K562 (cell line): ENCODE data around the gene PPIF. TPM values are rescaled to one million over a fixed set of nuclear protein-coding genes. Genes with fewer than 3 reads are reported as not detected.
A peak's percentile ranks its signal among the peaks of the same experiment; 100 is the strongest.

Experiments
- ATF1 ChIP-seq, 2 experiments: fragments of 450-650 bp in 1 of 2; IDR thresholded peaks; 2 replicates each; pipeline ENCODE4 v1.6.1; 2016; ENCODE audit warnings: missing compliant biosample characterization in 1 of 2, missing genetic modification characterization in 1 of 2
- GTF2F1 ChIP-seq: IDR thresholded peaks from 2 replicates; pipeline ENCODE4 v1.6.1; 2011; ENCODE audit warnings: low read depth, low read length, improper control_type of control experiment
- LCOR ChIP-seq: sonication (generic); formaldehyde crosslinking; IDR thresholded peaks from 2 replicates; pipeline ENCODE4 v1.8.0; 2022; ENCODE audit warnings: mild to moderate bottlenecking, missing genetic modification reagents
- MCM2 ChIP-seq: fragments of 450-650 bp; IDR thresholded peaks from 2 replicates; pipeline ENCODE4 v1.6.1; 2017; ENCODE audit warnings: low read depth, mild to moderate bottlenecking
- POLR2B ChIP-seq: fragments of 450-650 bp; IDR thresholded peaks from 2 replicates; pipeline ENCODE4 v1.6.1; 2018; ENCODE audit warnings: low read depth; ENCODE audit not compliant: partially characterized antibody
- RFX7 ChIP-seq: fragments of 250-450 bp; sonication (Bioruptor Pico); IDR thresholded peaks from 2 replicates; pipeline ENCODE4 v1.5.1; 2021; ENCODE audit warnings: mild to moderate bottlenecking
- RNF2 ChIP-seq: sonication (generic); IDR thresholded peaks from 2 replicates; pipeline ENCODE4 v1.6.1; 2016
- ZNF707 ChIP-seq: fragments of 250-450 bp; sonication (Bioruptor Pico); conservative IDR thresholded peaks from 2 replicates; pipeline ENCODE4 v1.8.0; 2022; ENCODE audit warnings: inconsistent platforms, mild to moderate bottlenecking, moderate library complexity
- ZNF785 ChIP-seq: fragments of 250-450 bp; sonication (Bioruptor Pico); IDR thresholded peaks from 2 replicates; pipeline ENCODE4 v1.4.0; 2020; ENCODE audit warnings: mild to moderate bottlenecking
- polyA plus RNA-seq, 8 experiments: library from polyadenylated mRNA; depleted of rRNA in 4 of 8; stranded (reverse) in 5 of 8; unstranded in 3 of 8; fragments of >200 nt; fragmentation: Nextera tagmentation in 2 of 8; fragmentation: Illumina TruSeq in 1 of 8; extraction: Ambion mirVana in 2 of 8; extraction: Trizol in 1 of 8; gene quantifications; 2 replicates each; pipeline versions ENCODE4 v1.2.1 to v1.2.3, GENCODE V29; 2011 to 2014; ENCODE audit warnings: inconsistent platforms in 1 of 8, missing spikeins in 1 of 8
- total RNA-seq, 7 experiments: library from RNA; depleted of rRNA in 6 of 7; stranded (reverse); fragments of >200 nt in 6 of 7; fragmentation: Illumina TruSeq in 2 of 7; extraction: Trizol in 2 of 7; gene quantifications; 2 replicates each; pipeline versions ENCODE4 v1.2.1 to v1.2.3, GENCODE V29; 2011 to 2021; ENCODE audit warnings: low replicate concordance in 1 of 7
- TF ChIP-seq, protein P1 (sequence below): fragments of 450-650 bp; IDR thresholded peaks from 2 replicates; pipeline ENCODE4 v1.6.1; 2016; ENCODE audit warnings: low read depth
- TF ChIP-seq, protein P2 (sequence below): sonication (generic); IDR thresholded peaks from 2 replicates; pipeline ENCODE4 v1.6.1; 2016
- TF ChIP-seq, protein P3 (sequence below): fragments of 250-450 bp; sonication (Bioruptor Pico); IDR thresholded peaks from 2 replicates; pipeline ENCODE4 v1.9.0; 2021; ENCODE audit warnings: mild to moderate bottlenecking

PPIF gene
- total and polyA plus RNA-seq, 9 of the 15 experiments (the other 6 are each of a cell fraction or from before 2014, with no cell fraction given) = 40.9 to 287 (median 117) TPM

DNA sequence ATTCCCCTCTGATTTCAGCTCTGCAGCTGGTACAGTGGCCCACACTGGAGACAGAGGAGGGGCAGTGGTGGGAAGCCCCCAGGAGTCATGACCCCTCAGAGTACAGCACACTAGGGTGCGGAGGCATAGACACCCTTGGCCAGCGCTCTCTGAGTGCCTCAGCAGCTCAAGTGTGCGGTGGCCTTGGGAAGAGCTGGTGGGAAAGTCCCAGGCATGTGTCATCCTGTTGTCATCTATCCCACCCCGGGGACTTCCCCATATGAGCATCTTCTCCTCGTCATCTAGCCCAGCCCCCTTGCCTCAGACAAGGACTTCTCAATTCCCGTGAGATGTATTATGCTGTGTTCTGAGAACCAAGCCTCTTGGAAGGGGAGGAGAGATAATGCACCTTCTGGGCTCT, 15.6 kb upstream of the PPIF start (continued):
- TF ChIP-seq ATF1 (CRISPR knock-in tag; IDR thresholded peaks at IDR 0.05) = no peak
- peak; percentile 14; the same call in 1 of the 2 replicates for TF ChIP-seq ATF1 (tag; IDR thresholded peaks at IDR 0.05)
- TF ChIP-seq RFX7 (CRISPR knock-in tag) = no peak
- TF ChIP-seq, protein P1, sequence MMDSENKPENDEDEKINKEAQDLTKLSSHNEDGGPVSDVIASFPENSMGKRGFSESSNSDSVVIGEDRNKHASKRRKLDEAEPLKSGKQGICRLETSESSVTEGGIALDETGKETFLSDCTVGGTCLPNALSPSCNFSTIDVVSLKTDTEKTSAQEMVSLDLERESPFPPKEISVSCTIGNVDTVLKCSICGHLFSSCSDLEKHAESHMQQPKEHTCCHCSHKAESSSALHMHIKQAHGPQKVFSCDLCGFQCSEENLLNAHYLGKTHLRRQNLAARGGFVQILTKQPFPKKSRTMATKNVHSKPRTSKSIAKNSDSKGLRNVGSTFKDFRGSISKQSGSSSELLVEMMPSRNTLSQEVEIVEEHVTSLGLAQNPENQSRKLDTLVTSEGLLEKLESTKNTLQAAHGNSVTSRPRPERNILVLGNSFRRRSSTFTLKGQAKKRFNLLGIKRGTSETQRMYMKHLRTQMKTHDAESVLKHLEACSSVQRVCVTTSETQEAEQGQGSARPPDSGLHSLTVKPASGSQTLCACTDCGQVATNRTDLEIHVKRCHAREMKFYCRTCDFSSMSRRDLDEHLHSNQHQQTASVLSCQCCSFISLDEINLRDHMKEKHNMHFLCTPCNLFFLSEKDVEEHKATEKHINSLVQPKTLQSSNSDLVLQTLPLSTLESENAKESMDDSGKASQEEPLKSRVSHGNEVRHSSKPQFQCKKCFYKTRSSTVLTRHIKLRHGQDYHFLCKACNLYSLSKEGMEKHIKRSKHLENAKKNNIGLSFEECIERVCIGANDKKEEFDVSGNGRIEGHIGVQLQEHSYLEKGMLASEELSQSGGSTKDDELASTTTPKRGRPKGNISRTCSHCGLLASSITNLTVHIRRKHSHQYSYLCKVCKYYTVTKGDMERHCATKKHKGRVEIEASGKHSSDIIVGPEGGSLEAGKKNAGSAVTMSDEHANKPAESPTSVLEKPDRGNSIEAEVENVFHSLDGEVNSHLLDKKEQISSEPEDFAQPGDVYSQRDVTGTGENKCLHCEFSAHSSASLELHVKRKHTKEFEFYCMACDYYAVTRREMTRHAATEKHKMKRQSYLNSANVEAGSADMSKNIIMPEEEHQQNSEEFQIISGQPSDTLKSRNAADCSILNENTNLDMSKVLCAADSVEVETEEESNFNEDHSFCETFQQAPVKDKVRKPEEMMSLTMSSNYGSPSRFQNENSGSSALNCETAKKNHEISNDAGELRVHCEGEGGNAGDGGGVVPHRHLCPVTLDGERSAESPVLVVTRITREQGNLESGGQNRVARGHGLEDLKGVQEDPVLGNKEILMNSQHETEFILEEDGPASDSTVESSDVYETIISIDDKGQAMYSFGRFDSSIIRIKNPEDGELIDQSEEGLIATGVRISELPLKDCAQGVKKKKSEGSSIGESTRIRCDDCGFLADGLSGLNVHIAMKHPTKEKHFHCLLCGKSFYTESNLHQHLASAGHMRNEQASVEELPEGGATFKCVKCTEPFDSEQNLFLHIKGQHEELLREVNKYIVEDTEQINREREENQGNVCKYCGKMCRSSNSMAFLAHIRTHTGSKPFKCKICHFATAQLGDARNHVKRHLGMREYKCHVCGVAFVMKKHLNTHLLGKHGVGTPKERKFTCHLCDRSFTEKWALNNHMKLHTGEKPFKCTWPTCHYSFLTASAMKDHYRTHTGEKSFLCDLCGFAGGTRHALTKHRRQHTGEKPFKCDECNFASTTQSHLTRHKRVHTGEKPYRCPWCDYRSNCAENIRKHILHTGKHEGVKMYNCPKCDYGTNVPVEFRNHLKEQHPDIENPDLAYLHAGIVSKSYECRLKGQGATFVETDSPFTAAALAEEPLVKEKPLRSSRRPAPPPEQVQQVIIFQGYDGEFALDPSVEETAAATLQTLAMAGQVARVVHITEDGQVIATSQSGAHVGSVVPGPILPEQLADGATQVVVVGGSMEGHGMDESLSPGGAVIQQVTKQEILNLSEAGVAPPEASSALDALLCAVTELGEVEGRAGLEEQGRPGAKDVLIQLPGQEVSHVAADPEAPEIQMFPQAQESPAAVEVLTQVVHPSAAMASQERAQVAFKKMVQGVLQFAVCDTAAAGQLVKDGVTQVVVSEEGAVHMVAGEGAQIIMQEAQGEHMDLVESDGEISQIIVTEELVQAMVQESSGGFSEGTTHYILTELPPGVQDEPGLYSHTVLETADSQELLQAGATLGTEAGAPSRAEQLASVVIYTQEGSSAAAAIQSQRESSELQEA = no peak
- TF ChIP-seq LCOR (CRISPR knock-in tag) = no peak
- TF ChIP-seq, protein P2, sequence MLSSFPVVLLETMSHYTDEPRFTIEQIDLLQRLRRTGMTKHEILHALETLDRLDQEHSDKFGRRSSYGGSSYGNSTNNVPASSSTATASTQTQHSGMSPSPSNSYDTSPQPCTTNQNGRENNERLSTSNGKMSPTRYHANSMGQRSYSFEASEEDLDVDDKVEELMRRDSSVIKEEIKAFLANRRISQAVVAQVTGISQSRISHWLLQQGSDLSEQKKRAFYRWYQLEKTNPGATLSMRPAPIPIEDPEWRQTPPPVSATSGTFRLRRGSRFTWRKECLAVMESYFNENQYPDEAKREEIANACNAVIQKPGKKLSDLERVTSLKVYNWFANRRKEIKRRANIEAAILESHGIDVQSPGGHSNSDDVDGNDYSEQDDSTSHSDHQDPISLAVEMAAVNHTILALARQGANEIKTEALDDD = no peak
- TF ChIP-seq ZNF707 = no peak
- TF ChIP-seq POLR2B = no peak
- no peak for TF ChIP-seq GTF2F1
- TF ChIP-seq MCM2 = no peak
- no peak for TF ChIP-seq RNF2
- TF ChIP-seq, protein P3, sequence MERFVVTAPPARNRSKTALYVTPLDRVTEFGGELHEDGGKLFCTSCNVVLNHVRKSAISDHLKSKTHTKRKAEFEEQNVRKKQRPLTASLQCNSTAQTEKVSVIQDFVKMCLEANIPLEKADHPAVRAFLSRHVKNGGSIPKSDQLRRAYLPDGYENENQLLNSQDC = no peak
- no peak for TF ChIP-seq ZNF785 (CRISPR knock-in tag)
